Liver (tissue), 9 donors: ENCODE results near the gene SELENOM. TPM values are rescaled to one million over a fixed set of nuclear protein-coding genes. Genes with fewer than 3 reads are reported as not detected.
"Not testable (repeated sequence)": the region's sequence is repeated elsewhere in the genome, so short reads cannot be mapped to it uniquely, and the experiment has no call there.

Source experiments
- DNase-seq: peaks from one replicate; pipeline ENCODE4 v3.0.0-alpha.2; 2017; ENCODE audit warnings: low spot score
- H3K27ac ChIP-seq, 2 donors: one replicate each; pipeline ENCODE4 v1.7.0; 2013; ENCODE audit warnings: inconsistent platforms in 2 of 2, low read length in 2 of 2, control low read depth in 1 of 2, low read depth in 1 of 2, mild to moderate bottlenecking in 1 of 2
- H3K27me3 ChIP-seq, 4 donors: one replicate each; pipeline versions ENCODE4 v1.6.1 to v1.7.0; 2013; ENCODE audit warnings: low read length in 3 of 4, inconsistent platforms in 1 of 4, mild to moderate bottlenecking in 1 of 4, moderate library complexity in 1 of 4; ENCODE audit not compliant: control insufficient read depth in 4 of 4, insufficient read depth in 4 of 4
- H3K36me3 ChIP-seq, 4 donors: one replicate each; pipeline versions ENCODE4 v1.6.1 to v1.7.0; 2013; ENCODE audit warnings: low read length in 3 of 4, mild to moderate bottlenecking in 3 of 4, low read depth in 1 of 4, moderate library complexity in 1 of 4; ENCODE audit not compliant: control insufficient read depth in 4 of 4, insufficient read depth in 3 of 4
- H3K4me1 ChIP-seq, 4 donors: one replicate each; pipeline versions ENCODE4 v1.6.1 to v1.7.0; 2013; ENCODE audit warnings: low read length in 3 of 4, mild to moderate bottlenecking in 3 of 4, moderate library complexity in 1 of 4; ENCODE audit not compliant: control insufficient read depth in 4 of 4, insufficient read depth in 4 of 4
- H3K4me3 ChIP-seq, 3 donors: one replicate each; pipeline versions ENCODE4 v1.6.1 to v1.7.0; 2013; ENCODE audit warnings: low read length in 3 of 3, control low read depth in 1 of 3, low read depth in 1 of 3, mild to moderate bottlenecking in 1 of 3
- H3K9ac ChIP-seq, 2 donors: one replicate each; pipeline ENCODE4 v1.7.0; 2013; ENCODE audit warnings: low read length in 2 of 2, mild to moderate bottlenecking in 2 of 2, moderate library complexity in 2 of 2, control low read depth in 1 of 2, low read depth in 1 of 2
- H3K9me3 ChIP-seq, 4 donors: one replicate each; pipeline versions ENCODE4 v1.6.1 to v1.7.0; 2013; ENCODE audit warnings: low read length in 3 of 4; ENCODE audit not compliant: control insufficient read depth in 4 of 4
- ATF3 ChIP-seq: IDR thresholded peaks from 2 replicates; pipeline ENCODE4 v1.6.1; 2016; ENCODE audit warnings: antibody characterized with exemption
- CTCF ChIP-seq: fragments of 150-350 bp; IDR thresholded peaks from 2 replicates; pipeline ENCODE4 v1.5.1; 2017; ENCODE audit warnings: improper control_type of control experiment, low read depth, low read length; ENCODE audit not compliant: missing input control
- EGR1 ChIP-seq, 2 donors: IDR thresholded peaks; 2 replicates each; pipeline ENCODE4 v1.6.1; 2016 to 2018; ENCODE audit warnings: antibody characterized with exemption in 2 of 2, low read depth in 2 of 2
- FOXA1 ChIP-seq: IDR thresholded peaks from 2 replicates; pipeline ENCODE4 v1.6.1; 2016; ENCODE audit warnings: antibody characterized with exemption
- FOXA2 ChIP-seq: IDR thresholded peaks from 2 replicates; pipeline ENCODE4 v1.6.1; 2016; ENCODE audit warnings: antibody characterized with exemption
- GABPA ChIP-seq, 2 donors: IDR thresholded peaks in 1 of 2; conservative IDR thresholded peaks in 1 of 2; 2 replicates each; pipeline ENCODE4 v1.6.1; 2016; ENCODE audit warnings: antibody characterized with exemption in 2 of 2, mild to moderate bottlenecking in 1 of 2, moderate library complexity in 1 of 2
- HNF4A ChIP-seq, 2 donors: conservative IDR thresholded peaks; 2 replicates each; pipeline ENCODE4 v1.6.1; 2016; ENCODE audit warnings: antibody characterized with exemption in 2 of 2, mild to moderate bottlenecking in 2 of 2
- JUND ChIP-seq, 2 donors: IDR thresholded peaks; 2 replicates each; pipeline ENCODE4 v1.6.1; 2016; ENCODE audit warnings: antibody characterized with exemption in 2 of 2
- MAX ChIP-seq: IDR thresholded peaks from 2 replicates; pipeline ENCODE4 v1.6.1; 2016; ENCODE audit warnings: antibody characterized with exemption
- NR2F2 ChIP-seq: IDR thresholded peaks from 2 replicates; pipeline ENCODE4 v1.6.1; 2016; ENCODE audit warnings: antibody characterized with exemption
- RAD21 ChIP-seq, 2 donors: IDR thresholded peaks; 2 replicates each; pipeline ENCODE4 v1.6.1; 2016; ENCODE audit warnings: antibody characterized with exemption in 2 of 2, mild to moderate bottlenecking in 2 of 2
- RXRA ChIP-seq, 2 donors: IDR thresholded peaks; 2 replicates each; pipeline ENCODE4 v1.6.1; 2017 to 2018; ENCODE audit warnings: antibody characterized with exemption in 2 of 2, mild to moderate bottlenecking in 1 of 2
- TAF1 ChIP-seq: conservative IDR thresholded peaks from 2 replicates; pipeline ENCODE4 v1.6.1; 2016; ENCODE audit warnings: antibody characterized with exemption, mild to moderate bottlenecking
- YY1 ChIP-seq: IDR thresholded peaks from 2 replicates; pipeline ENCODE4 v1.6.1; 2016; ENCODE audit warnings: antibody characterized with exemption, mild to moderate bottlenecking
- ZBTB33 ChIP-seq: IDR thresholded peaks from 2 replicates; pipeline ENCODE4 v1.6.1; 2016; ENCODE audit warnings: antibody characterized with exemption
- WGBS: extraction: QIAGEN DNeasy Blood & Tissue Kit; methylation state at CpG from one replicate; pipeline ENCODE4 v1.1.7; 2013; 5-methylcytosine and 5-hydroxymethylcytosine counted together
- polyA plus RNA-seq, 2 donors: library from polyadenylated mRNA; stranded (reverse) in 1 of 2; unstranded in 1 of 2; fragments of 200-250 nt in 1 of 2; fragments of >200 nt in 1 of 2; fragmentation: Nextera tagmentation in 1 of 2; extraction: Ambion mirVana in 1 of 2; gene quantifications; one replicate each; pipeline versions ENCODE4 v1.2.1 to v1.2.3, GENCODE V29; 2013 to 2015
- total RNA-seq, 2 donors: library from RNA; depleted of rRNA; stranded (reverse); fragments of >200 nt; gene quantifications; one replicate each; pipeline ENCODE4 v1.2.3, GENCODE V29; 2014
- donor health status: healthy.
- donor health status: healthy.
- donor health status: healthy.
- donor health status: healthy.
- donor health status: healthy.

SELENOM gene
- total and polyA plus RNA-seq, 4 donors = 3.0 to 17.3 (median 12.2) TPM

GRCh38 chr22:31073125-31073524, 34.2 kb downstream of the SELENOM start:
- not testable (repeated sequence) for DNase-seq, H3K27me3 ChIP-seq, H3K4me3 ChIP-seq, H3K36me3 ChIP-seq, H3K27ac ChIP-seq, H3K4me1 ChIP-seq, H3K9me3 ChIP-seq, H3K9ac ChIP-seq
- 82% methylated on average over 9 of the region's 9 CpGs for WGBS
- TF ChIP-seq NR2F2 (peak; percentile 36), MAX (peak; percentile 20)

- 89% methylated on average over 6 of the region's 6 CpGs for WGBS
- not testable (repeated sequence) for DNase-seq, H3K27ac ChIP-seq
Observed at GRCh38 chr22:31069691-31070314, 37.6 kb downstream of the SELENOM start.

GRCh38 chr22:31068970-31069369, 38.4 kb downstream of the SELENOM start:
- Histone ChIP-seq H3K27me3 (no peaks in the 10 kb centered on the region), H3K36me3 (no peaks in the 10 kb centered on the region), H3K9me3 (no peaks in the 10 kb centered on the region), H3K4me3 (no peak overlapping the region), H3K9ac (no peak overlapping the region), H3K27ac (no peak overlapping the region), H3K4me1 (no peaks in the 10 kb centered on the region)
- WGBS = 82% methylated on average over 11 of the region's 11 CpGs
- no peak for DNase-seq
- no peak for TF ChIP-seq ATF3
- TF ChIP-seq CTCF = no peak
- no peak for TF ChIP-seq HNF4A (conservative IDR thresholded peaks at IDR 0.05)
- TF ChIP-seq GABPA (IDR thresholded peaks at IDR 0.05 in 1 of 2, conservative IDR thresholded peaks at IDR 0.05 in 1 of 2) = no peak
- TF ChIP-seq ZBTB33 = no peak
- TF ChIP-seq RAD21 (IDR thresholded peaks at IDR 0.05) = no peak
- TF ChIP-seq FOXA1 = no peak
- no peak for TF ChIP-seq JUND (IDR thresholded peaks at IDR 0.05)
- TF ChIP-seq FOXA2 = no peak
- TF ChIP-seq MAX = no peak
- TF ChIP-seq TAF1 = no peak
- TF ChIP-seq RXRA (IDR thresholded peaks at IDR 0.05) = no peak
- TF ChIP-seq EGR1 (IDR thresholded peaks at IDR 0.05; ENCODE audit: low read depth in 2 of 2) = no peak
- TF ChIP-seq YY1 = no peak
- no peak for TF ChIP-seq NR2F2

More at GRCh38 chr22:31069691-31070314, 37.6 kb downstream of the SELENOM start:
- H3K4me3 ChIP-seq, H3K36me3 ChIP-seq, H3K4me1 ChIP-seq, H3K9ac ChIP-seq, H3K9me3 ChIP-seq, H3K27me3 ChIP-seq: not testable (repeated sequence)
